A549 treated with DMSO at 1 μM for 4 hours (cell line): ENCODE measurements around the gene CYP24A1. TPM values are rescaled to one million over a fixed set of nuclear protein-coding genes. Genes with fewer than 3 reads are reported as not detected.

Source experiments
- total RNA-seq: library from RNA; stranded (reverse); fragments of 200-300 nt; extraction: Qiagen RNA extraction; gene quantifications from 5 replicates; pipeline ENCODE4 v1.2.3, GENCODE V29; 2022; ENCODE audit warnings: low read depth

The CYP24A1 gene
- total RNA-seq, result 329 to 652 TPM (median 589 TPM) in 5 replicates

DNA sequence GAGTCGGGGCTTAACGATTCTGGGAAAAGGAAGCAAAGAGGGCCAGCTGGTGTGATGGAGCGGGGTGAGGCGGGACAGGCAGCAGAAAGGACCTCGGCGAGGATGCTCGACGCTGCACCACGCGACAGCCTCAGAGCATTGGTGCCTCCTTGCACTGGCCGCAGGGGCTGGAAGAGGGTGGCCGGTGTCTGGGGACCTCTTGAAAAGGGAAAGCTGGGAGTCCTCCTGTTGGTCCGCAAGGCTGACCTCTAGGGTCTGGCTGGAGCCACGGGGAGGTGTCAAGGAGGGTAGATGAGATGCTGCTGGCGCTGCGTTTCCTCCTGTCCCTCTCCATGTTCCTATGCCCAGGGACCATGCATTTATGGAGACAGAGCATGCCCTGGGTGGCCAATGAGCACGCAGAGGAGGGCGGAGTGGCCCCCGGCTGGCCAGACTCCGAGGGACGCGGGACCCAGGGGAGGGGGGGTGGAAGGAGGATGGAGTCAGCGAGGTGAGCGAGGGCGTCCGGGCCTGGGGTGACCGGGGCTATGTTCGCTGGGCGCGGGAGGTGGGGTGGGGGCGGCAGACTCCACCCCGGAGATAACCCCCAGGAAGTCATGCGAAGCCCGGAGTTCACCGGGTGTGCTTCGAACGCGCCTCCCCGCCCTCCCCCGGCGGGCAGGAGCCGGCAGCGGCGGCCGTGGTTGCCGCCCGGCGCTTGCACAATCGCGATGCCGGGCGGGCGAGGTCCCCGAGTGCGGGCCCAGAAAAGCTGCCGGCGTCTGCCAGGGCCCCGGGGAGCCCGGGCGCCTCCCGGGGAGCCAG lies at the start of gene CYP24A1:
TSS of gene CYP24A1 (minus strand) at position 334 of the 804 bp plus-strand sequence. CDS start 407 bp downstream, outside the sequence.

DNA sequence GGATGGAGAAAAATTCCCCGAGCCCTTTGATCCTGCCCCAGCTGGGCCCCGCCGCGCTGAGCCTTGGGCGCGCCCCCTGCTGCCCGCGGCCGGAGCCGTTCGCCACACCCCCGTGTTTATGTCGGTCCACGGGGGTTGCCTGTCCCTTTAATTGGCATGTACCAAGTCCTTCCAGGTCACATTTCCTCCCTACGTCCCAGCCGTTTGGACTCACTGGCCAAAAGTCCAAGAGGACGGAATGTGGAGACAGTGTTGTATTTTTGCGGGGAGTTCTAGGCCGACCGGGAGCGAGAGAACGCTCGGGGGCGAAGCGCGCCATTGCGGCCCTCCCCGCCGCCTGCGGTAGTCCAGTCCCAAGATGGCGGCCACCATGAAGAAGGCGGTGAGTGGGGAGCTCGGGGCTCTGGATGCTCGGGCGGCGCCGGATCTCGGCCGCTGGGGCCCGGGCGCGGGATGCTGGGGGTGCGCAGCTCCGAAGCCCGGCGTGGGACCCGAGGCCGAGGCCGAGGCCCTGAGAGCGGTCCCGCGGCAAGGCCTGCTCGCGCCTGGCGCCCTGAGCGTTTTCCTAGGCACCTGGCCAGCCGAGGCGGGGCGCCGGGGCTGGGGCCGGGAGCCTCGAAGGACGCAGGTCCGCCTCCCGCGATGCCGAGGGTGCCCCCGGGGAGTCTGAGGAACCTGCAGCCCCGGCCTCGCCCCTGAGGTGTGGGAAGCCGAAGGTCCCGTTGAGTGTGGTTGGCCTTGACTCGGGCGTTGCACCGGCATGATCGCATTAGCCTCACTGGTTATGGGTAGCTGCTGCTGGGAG lies 34.2 kb upstream of the CYP24A1 start, which contains the start of gene PFDN4:
TSS of gene PFDN4 (plus strand) at position 345 of the 805 bp plus-strand sequence. CDS start at position 359, 14 bp downstream.

Other genes starting within 250 kb of the CYP24A1 start
- gene BCAS1, start 103.4 kb downstream of the CYP24A1 start, total RNA-seq, result 0.55 to 0.85 TPM (median 0.71 TPM) in 5 replicates
- gene PFDN4, start 34.1 kb upstream of the CYP24A1 start, total RNA-seq, result 50.6 to 65.5 TPM (median 53.3 TPM) in 5 replicates